OCI-LY1 (cell line): ENCODE results near the gene PRSS33.

Source experiments
- EZH2 ChIP-seq: fragments of 200-600 bp; sonication (generic), shearing (Covaris generic); IDR thresholded peaks from 2 replicates; pipeline ENCODE4 v1.8.0; 2017; ENCODE audit warnings: borderline replicate concordance, mixed run types, mild to moderate bottlenecking, antibody characterized with exemption, low read length, moderate library complexity, mixed read lengths
- TF ChIP-seq, protein P1 (sequence below): fragments of 200-600 bp; sonication (generic), shearing (Covaris generic); IDR thresholded peaks from 2 replicates; pipeline ENCODE4 v1.5.1; 2017; ENCODE audit warnings: mild to moderate bottlenecking, antibody characterized with exemption, low read length, moderate library complexity, mixed read lengths

DNA sequence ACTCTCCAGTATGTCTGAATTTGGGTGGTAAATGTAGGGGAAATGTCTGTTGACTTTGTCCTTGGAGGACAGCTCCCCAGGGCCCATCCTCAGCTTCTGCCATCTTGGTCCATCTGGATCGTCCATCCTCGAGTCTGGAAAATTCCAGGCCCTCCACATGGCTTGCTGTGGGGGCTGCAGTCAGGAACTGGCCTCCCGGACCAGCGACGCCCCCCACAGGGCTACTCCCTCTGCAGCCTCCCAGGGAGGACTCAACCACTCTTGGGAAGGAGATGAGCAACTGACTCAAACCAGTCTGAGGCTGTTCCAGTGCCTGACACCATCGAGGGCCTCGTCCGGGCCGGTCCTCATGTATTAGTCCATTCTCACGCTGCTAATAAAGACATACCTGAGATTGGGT lies 37.3 kb upstream of the PRSS33 start:
- TF ChIP-seq, protein P1, sequence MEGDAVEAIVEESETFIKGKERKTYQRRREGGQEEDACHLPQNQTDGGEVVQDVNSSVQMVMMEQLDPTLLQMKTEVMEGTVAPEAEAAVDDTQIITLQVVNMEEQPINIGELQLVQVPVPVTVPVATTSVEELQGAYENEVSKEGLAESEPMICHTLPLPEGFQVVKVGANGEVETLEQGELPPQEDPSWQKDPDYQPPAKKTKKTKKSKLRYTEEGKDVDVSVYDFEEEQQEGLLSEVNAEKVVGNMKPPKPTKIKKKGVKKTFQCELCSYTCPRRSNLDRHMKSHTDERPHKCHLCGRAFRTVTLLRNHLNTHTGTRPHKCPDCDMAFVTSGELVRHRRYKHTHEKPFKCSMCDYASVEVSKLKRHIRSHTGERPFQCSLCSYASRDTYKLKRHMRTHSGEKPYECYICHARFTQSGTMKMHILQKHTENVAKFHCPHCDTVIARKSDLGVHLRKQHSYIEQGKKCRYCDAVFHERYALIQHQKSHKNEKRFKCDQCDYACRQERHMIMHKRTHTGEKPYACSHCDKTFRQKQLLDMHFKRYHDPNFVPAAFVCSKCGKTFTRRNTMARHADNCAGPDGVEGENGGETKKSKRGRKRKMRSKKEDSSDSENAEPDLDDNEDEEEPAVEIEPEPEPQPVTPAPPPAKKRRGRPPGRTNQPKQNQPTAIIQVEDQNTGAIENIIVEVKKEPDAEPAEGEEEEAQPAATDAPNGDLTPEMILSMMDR: no peak
- TF ChIP-seq EZH2: no peak
